ENCODE data around the gene MAPKAP1.

Gene MAPKAP1

GRCh38 chr9:125749951-125750626 is 43.1 kb upstream of the MAPKAP1 start:
- Histone ChIP-seq H3K27ac (replicated peaks) (no peak overlapping the region), H3K4me3 (replicated peaks; ENCODE audit: insufficient read depth, low read length) (no peak overlapping the region), H3K27me3 (ENCODE audit: insufficient read depth, poor library complexity, severe bottlenecking) (no peaks in the 10 kb centered on the region)
- no peak for DNase-seq (ENCODE audit: low read depth in 1 of 2, low spot score in 1 of 2)
- TF ChIP-seq, protein P1, sequence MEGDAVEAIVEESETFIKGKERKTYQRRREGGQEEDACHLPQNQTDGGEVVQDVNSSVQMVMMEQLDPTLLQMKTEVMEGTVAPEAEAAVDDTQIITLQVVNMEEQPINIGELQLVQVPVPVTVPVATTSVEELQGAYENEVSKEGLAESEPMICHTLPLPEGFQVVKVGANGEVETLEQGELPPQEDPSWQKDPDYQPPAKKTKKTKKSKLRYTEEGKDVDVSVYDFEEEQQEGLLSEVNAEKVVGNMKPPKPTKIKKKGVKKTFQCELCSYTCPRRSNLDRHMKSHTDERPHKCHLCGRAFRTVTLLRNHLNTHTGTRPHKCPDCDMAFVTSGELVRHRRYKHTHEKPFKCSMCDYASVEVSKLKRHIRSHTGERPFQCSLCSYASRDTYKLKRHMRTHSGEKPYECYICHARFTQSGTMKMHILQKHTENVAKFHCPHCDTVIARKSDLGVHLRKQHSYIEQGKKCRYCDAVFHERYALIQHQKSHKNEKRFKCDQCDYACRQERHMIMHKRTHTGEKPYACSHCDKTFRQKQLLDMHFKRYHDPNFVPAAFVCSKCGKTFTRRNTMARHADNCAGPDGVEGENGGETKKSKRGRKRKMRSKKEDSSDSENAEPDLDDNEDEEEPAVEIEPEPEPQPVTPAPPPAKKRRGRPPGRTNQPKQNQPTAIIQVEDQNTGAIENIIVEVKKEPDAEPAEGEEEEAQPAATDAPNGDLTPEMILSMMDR (IDR thresholded peaks at IDR 0.05; ENCODE audit: insufficient read depth, low read length) = no peak
- TF ChIP-seq, protein P2, sequence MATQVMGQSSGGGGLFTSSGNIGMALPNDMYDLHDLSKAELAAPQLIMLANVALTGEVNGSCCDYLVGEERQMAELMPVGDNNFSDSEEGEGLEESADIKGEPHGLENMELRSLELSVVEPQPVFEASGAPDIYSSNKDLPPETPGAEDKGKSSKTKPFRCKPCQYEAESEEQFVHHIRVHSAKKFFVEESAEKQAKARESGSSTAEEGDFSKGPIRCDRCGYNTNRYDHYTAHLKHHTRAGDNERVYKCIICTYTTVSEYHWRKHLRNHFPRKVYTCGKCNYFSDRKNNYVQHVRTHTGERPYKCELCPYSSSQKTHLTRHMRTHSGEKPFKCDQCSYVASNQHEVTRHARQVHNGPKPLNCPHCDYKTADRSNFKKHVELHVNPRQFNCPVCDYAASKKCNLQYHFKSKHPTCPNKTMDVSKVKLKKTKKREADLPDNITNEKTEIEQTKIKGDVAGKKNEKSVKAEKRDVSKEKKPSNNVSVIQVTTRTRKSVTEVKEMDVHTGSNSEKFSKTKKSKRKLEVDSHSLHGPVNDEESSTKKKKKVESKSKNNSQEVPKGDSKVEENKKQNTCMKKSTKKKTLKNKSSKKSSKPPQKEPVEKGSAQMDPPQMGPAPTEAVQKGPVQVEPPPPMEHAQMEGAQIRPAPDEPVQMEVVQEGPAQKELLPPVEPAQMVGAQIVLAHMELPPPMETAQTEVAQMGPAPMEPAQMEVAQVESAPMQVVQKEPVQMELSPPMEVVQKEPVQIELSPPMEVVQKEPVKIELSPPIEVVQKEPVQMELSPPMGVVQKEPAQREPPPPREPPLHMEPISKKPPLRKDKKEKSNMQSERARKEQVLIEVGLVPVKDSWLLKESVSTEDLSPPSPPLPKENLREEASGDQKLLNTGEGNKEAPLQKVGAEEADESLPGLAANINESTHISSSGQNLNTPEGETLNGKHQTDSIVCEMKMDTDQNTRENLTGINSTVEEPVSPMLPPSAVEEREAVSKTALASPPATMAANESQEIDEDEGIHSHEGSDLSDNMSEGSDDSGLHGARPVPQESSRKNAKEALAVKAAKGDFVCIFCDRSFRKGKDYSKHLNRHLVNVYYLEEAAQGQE (IDR thresholded peaks at IDR 0.05; ENCODE audit: insufficient replicate concordance, low read depth) = no peak
- no peak for TF ChIP-seq SPI1 (IDR thresholded peaks at IDR 0.05; ENCODE audit: borderline replicate concordance, low read depth)
- no peak for TF ChIP-seq POLR2AphosphoS5 (IDR thresholded peaks at IDR 0.05; ENCODE audit: low read depth)
- TF ChIP-seq GABPA (IDR thresholded peaks at IDR 0.05; ENCODE audit: low read depth) = no peak

- no peak for TF ChIP-seq SPI1 (IDR thresholded peaks at IDR 0.05; ENCODE audit: borderline replicate concordance, low read depth)
- TF ChIP-seq, protein P1 (IDR thresholded peaks at IDR 0.05; ENCODE audit: insufficient read depth, low read length) = no peak
- no peak for TF ChIP-seq GABPA (IDR thresholded peaks at IDR 0.05; ENCODE audit: low read depth)
- no peak for TF ChIP-seq POLR2AphosphoS5 (IDR thresholded peaks at IDR 0.05; ENCODE audit: low read depth)
- TF ChIP-seq, protein P2 (IDR thresholded peaks at IDR 0.05; ENCODE audit: insufficient replicate concordance, low read depth) = no peak
- Histone ChIP-seq H3K27ac (replicated peaks) (no peak overlapping the region), H3K4me3 (replicated peaks; ENCODE audit: insufficient read depth, low read length) (no peak overlapping the region)
Observed at GRCh38 chr9:125749287-125749935, 42.4 kb upstream of the MAPKAP1 start.

GRCh38 chr9:125748446-125749099 is 41.6 kb upstream of the MAPKAP1 start:
- Histone ChIP-seq H3K27me3 (ENCODE audit: insufficient read depth, poor library complexity, severe bottlenecking) (no peaks in the 10 kb centered on the region), H3K4me3 (replicated peaks; ENCODE audit: insufficient read depth, low read length) (peak overlapping the region; percentile 86), H3K27ac (replicated peaks) (peak overlapping the region; percentile 1; the same call in 1 of the 2 replicates)
- TF ChIP-seq SPI1 (IDR thresholded peaks at IDR 0.05; ENCODE audit: borderline replicate concordance, low read depth) (no peak), POLR2AphosphoS5 (IDR thresholded peaks at IDR 0.05; ENCODE audit: low read depth) (no peak), GABPA (IDR thresholded peaks at IDR 0.05; ENCODE audit: low read depth) (no peak)
- TF ChIP-seq, protein P1 (IDR thresholded peaks at IDR 0.05; ENCODE audit: insufficient read depth, low read length) = no peak
- TF ChIP-seq, protein P2 (IDR thresholded peaks at IDR 0.05; ENCODE audit: insufficient replicate concordance, low read depth) = no peak
- DNase-seq (ENCODE audit: low read depth in 1 of 2, low spot score in 1 of 2) = no peak

More at GRCh38 chr9:125749287-125749935, 42.4 kb upstream of the MAPKAP1 start:
- no peak for DNase-seq (ENCODE audit: low read depth in 1 of 2, low spot score in 1 of 2)
- H3K27me3 ChIP-seq (ENCODE audit: insufficient read depth, poor library complexity, severe bottlenecking) = no peaks in the 10 kb centered on the region

Data from HL-60 (cell line).